Activated CD4-positive, alpha-beta T cell treated with anti-CD3 and anti-CD28 coated beads, Interleukin-10, Interleukin-2, amounts not matched to agents 100 ng/mL and 50 ng/mL, durations not matched to agents 16 hours and 8 hours (primary cell): ENCODE results near the gene RND2.
A peak's percentile ranks its signal among the peaks of the same experiment; 100 is the strongest.

Experiments
- DNase-seq: peaks from one replicate; pipeline ENCODE4 v3.0.0-alpha.2; 2020

Gene RND2

GRCh38 chr17:43006639-43007551 is 18.1 kb upstream of the RND2 start, which contains the start of gene IFI35:
Gene IFI35, plus strand, starts transcription at chr17:43006784. Its CDS starts 164 bp downstream, at chr17:43006948.
- DNase-seq = peak; percentile 91

GRCh38 chr17:43010667-43011308 is 14.2 kb upstream of the RND2 start:
- no peak for DNase-seq

GRCh38 chr17:43011728-43012472 is 13.1 kb upstream of the RND2 start:
- no peak for DNase-seq

GRCh38 chr17:43013296-43013695 is 11.7 kb upstream of the RND2 start:
- DNase-seq = no peak

GRCh38 chr17:43014020-43014648 is 10.9 kb upstream of the RND2 start:
- DNase-seq = no peak

- DNase-seq = no peak
Measured at GRCh38 chr17:43014649-43015542, 10.1 kb upstream of the RND2 start.

GRCh38 chr17:43015579-43015978 is 9.5 kb upstream of the RND2 start:
- no peak for DNase-seq

GRCh38 chr17:43016216-43016615 is 8.8 kb upstream of the RND2 start:
- no peak for DNase-seq

GRCh38 chr17:43018008-43018853 is 6.8 kb upstream of the RND2 start:
- DNase-seq = no peak

- DNase-seq = no peak
Measured at GRCh38 chr17:43018932-43019331, 6.1 kb upstream of the RND2 start.

GRCh38 chr17:43019418-43019817 is 5.6 kb upstream of the RND2 start:
- no peak for DNase-seq

- DNase-seq = no peak
Measured at GRCh38 chr17:43020030-43020621, 4.9 kb upstream of the RND2 start.

- DNase-seq = no peak
Measured at GRCh38 chr17:43020789-43021740, 4.0 kb upstream of the RND2 start.

- peak; percentile 61 for DNase-seq
Measured at GRCh38 chr17:43021741-43022512, 3.1 kb upstream of the RND2 start, which contains the start of gene VAT1. Gene VAT1, minus strand, starts transcription at chr17:43022385. Its CDS starts 63 bp downstream, at chr17:43022322.

GRCh38 chr17:43025290-43025657 is 243 bp downstream of the RND2 start:
- DNase-seq = no peak

GRCh38 chr17:43025766-43026537 is 921 bp downstream of the RND2 start:
- DNase-seq = no peak

GRCh38 chr17:43026595-43026994 is 1.6 kb downstream of the RND2 start:
- DNase-seq = no peak
